C4-2B (cell line): ENCODE measurements around the gene DEAF1.

ENCODE experiments used
- ZFX ChIP-seq: fragments of 450-650 bp; IDR thresholded peaks from 2 replicates; pipeline ENCODE4 v1.6.1; 2017
- TF ChIP-seq, protein P1 (sequence below): fragments of 450-650 bp; conservative IDR thresholded peaks from 2 replicates; pipeline ENCODE4 v1.5.1; 2017; ENCODE audit warnings: mild to moderate bottlenecking

DNA sequence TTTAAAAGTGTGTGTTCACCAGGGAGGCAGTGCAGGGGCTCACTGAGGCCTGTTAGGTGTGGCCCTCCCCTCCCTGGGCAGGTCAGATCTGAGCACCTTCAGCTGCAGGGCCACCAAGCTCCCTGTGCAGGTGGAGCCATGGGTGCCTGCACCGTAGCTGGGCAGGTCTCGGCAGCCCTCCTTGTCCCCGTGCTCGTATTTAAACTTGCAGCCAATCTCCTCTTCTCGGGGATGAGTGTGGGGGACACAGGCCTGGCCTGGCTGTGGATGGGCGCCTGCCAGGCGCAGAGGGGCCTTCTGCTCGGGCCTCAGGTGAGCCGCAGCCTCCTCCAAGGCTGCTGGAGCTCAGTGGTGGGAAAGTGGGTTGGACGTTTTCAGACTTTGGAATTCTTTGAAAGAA, 99.6 kb downstream of the DEAF1 start:
- TF ChIP-seq, protein P1, sequence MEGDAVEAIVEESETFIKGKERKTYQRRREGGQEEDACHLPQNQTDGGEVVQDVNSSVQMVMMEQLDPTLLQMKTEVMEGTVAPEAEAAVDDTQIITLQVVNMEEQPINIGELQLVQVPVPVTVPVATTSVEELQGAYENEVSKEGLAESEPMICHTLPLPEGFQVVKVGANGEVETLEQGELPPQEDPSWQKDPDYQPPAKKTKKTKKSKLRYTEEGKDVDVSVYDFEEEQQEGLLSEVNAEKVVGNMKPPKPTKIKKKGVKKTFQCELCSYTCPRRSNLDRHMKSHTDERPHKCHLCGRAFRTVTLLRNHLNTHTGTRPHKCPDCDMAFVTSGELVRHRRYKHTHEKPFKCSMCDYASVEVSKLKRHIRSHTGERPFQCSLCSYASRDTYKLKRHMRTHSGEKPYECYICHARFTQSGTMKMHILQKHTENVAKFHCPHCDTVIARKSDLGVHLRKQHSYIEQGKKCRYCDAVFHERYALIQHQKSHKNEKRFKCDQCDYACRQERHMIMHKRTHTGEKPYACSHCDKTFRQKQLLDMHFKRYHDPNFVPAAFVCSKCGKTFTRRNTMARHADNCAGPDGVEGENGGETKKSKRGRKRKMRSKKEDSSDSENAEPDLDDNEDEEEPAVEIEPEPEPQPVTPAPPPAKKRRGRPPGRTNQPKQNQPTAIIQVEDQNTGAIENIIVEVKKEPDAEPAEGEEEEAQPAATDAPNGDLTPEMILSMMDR, result no peak
- no peak for TF ChIP-seq ZFX
